ENCODE results near the gene IDUA. TPM values are rescaled to one million over a fixed set of nuclear protein-coding genes. Genes with fewer than 3 reads are reported as not detected.

The IDUA gene
- total and polyA plus RNA-seq, 5 donors: 8.5 to 17.4 (median 17.0) TPM

DNA sequence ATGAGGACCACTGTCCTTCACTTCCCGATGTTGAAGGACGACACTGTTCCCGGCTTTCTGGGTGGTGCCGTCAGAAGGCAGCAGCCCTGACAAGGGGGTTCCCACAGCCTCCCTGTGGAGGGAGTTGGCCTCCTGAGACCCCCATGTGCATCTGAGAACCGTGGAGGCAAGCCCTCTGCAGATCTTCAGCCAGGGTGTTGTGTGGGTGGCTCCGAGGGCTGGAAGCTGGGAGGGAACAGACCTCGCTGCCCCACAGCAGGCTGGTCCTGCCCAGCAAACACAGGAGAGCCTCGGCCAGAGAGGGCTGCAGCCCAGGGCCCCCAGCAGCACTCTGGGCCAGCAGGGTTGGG is 29.6 kb upstream of the IDUA start:
- H3K4me3 ChIP-seq (ENCODE audit: low read length): no peak overlapping the region
- ATAC-seq (no peak), DNase-seq (peak in 2 of 3 donors; percentile 11 to 26)
- no peaks in the 10 kb centered on the region for H3K4me1 ChIP-seq (ENCODE audit: control insufficient read depth, insufficient read depth, low read length)
- no peak overlapping the region for H3K27ac ChIP-seq (ENCODE audit: low read length)
- 75% methylated on average over 8 of the region's 8 CpGs for WGBS
- H3K27me3 ChIP-seq (ENCODE audit: control insufficient read depth, insufficient read depth): no peaks in the 10 kb centered on the region
- H3K9me3 ChIP-seq (ENCODE audit: control insufficient read depth, low read length): no peaks in the 10 kb centered on the region
- intact Hi-C loops (cut with DNase I): no loop called here

DNA sequence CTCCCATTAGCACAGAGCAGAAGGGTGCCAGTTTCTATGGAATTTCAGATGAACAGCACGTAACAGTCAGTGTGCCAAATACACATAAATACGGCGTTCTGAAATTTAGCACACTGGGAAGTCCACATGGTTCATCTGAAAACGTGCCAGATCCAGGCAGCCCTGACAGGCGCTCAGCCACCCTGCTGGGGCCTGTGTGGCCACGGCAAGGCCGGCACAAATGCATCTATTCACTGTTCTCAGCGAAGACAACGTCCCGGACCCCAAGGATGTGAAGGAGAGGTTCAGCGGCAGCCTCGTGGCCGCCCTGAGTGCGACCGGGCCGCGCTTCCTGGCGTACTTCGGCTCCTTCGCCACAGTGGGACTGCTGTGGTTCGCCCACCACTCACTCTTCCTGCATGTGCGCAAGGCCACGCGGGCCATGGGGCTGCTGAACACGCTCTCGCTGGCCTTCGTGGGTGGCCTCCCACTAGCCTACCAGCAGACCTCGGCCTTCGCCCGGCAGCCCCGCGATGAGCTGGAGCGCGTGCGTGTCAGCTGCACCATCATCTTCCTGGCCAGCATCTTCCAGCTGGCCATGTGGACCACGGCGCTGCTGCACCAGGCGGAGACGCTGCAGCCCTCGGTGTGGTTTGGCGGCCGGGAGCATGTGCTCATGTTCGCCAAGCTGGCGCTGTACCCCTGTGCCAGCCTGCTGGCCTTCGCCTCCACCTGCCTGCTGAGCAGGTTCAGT is 29.1 kb upstream of the IDUA start:
- DNase-seq: peak; percentile 16 to 61 (median 53)
- H3K27me3 ChIP-seq (ENCODE audit: control insufficient read depth, insufficient read depth): no peaks in the 10 kb centered on the region
- no peak overlapping the region for H3K4me3 ChIP-seq (ENCODE audit: low read length)
- H3K9me3 ChIP-seq (ENCODE audit: control insufficient read depth, low read length): no peaks in the 10 kb centered on the region
- no peak for ATAC-seq
- H3K27ac ChIP-seq (ENCODE audit: low read length): no peak overlapping the region
- 94% methylated on average over 45 of the region's 45 CpGs for WGBS
- no peaks in the 10 kb centered on the region for H3K4me1 ChIP-seq (ENCODE audit: control insufficient read depth, insufficient read depth, low read length)
- intact Hi-C loops (cut with DNase I): no loop called here

DNA sequence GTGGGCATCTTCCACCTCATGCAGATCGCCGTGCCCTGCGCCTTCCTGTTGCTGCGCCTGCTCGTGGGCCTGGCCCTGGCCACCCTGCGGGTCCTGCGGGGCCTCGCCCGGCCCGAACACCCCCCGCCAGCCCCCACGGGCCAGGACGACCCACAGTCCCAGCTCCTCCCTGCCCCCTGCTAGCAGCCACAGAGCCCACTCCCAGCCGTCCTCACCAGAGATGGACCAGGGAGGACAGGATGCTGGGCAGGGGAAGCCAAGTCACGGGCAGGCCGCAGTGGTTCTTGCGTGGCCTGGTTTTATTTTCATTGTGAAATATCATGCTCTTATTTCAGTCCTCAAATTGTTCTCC is 28.6 kb upstream of the IDUA start:
- intact Hi-C loops (cut with DNase I): no loop called here
- no peaks in the 10 kb centered on the region for H3K4me1 ChIP-seq (ENCODE audit: control insufficient read depth, insufficient read depth, low read length)
- no peaks in the 10 kb centered on the region for H3K9me3 ChIP-seq (ENCODE audit: control insufficient read depth, low read length)
- peak in 1 of 2 donors; percentile 9 for ATAC-seq
- H3K27me3 ChIP-seq (ENCODE audit: control insufficient read depth, insufficient read depth): no peaks in the 10 kb centered on the region
- H3K27ac ChIP-seq (ENCODE audit: low read length): no peak overlapping the region
- no peak for DNase-seq
- 92% methylated on average over 17 of the region's 17 CpGs for WGBS
- no peak overlapping the region for H3K4me3 ChIP-seq (ENCODE audit: low read length)

- no peak for ATAC-seq
- WGBS: 81% methylated on average over 17 of the region's 17 CpGs
- H3K27me3 ChIP-seq (ENCODE audit: control insufficient read depth, insufficient read depth): no peaks in the 10 kb centered on the region
- no peak overlapping the region for H3K27ac ChIP-seq (ENCODE audit: low read length)
- no peaks in the 10 kb centered on the region for H3K4me1 ChIP-seq (ENCODE audit: control insufficient read depth, insufficient read depth, low read length)
- no peaks in the 10 kb centered on the region for H3K9me3 ChIP-seq (ENCODE audit: control insufficient read depth, low read length)
- intact Hi-C loops (cut with DNase I): no loop called here
- H3K4me3 ChIP-seq (ENCODE audit: low read length): no peak overlapping the region
- peak in 2 of 3 donors; percentile 7 to 30 for DNase-seq
These were observed 28.0 kb upstream of the IDUA start for GRCh38 chr4:958696-959337.

GRCh38 chr4:959338-960139 is 27.3 kb upstream of the IDUA start:
- H3K27me3 ChIP-seq (ENCODE audit: control insufficient read depth, insufficient read depth): no peaks in the 10 kb centered on the region
- no peaks in the 10 kb centered on the region for H3K4me1 ChIP-seq (ENCODE audit: control insufficient read depth, insufficient read depth, low read length)
- DNase-seq: peak in 2 of 3 donors; percentile 38 to 49
- intact Hi-C loops (cut with DNase I): no loop called here
- 84% methylated on average over 24 of the region's 24 CpGs for WGBS
- H3K27ac ChIP-seq (ENCODE audit: low read length): no peak overlapping the region
- H3K4me3 ChIP-seq (ENCODE audit: low read length): no peak overlapping the region
- ATAC-seq: no peak
- H3K9me3 ChIP-seq (ENCODE audit: control insufficient read depth, low read length): no peaks in the 10 kb centered on the region

DNA sequence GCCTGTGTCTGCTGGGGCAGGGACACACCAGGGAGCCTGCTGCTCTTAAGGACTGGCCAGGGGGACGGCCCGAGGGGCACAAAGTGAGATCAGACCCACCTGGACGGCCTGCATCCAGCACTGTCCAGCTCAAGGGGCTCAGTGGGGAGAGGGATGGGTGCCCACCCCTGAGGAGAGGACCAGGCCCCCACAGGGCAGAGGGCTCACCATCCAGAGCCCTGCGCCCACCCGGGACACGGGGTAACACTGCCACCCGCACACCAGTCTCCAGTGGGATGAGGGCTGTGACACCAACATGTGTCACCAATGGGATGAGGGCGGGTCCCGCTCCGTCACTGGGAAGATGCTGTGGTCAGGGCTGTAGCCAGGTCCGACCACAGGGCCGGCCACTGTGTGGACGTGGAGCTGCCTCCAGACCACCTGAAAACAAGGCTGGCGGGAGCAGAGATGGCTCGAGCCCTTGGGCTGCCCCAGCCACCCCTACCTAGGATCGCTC is 26.7 kb upstream of the IDUA start:
- 86% methylated on average over 16 of the region's 16 CpGs for WGBS
- H3K4me3 ChIP-seq (ENCODE audit: low read length): no peak overlapping the region
- intact Hi-C loops (cut with DNase I): no loop called here
- no peak overlapping the region for H3K27ac ChIP-seq (ENCODE audit: low read length)
- H3K27me3 ChIP-seq (ENCODE audit: control insufficient read depth, insufficient read depth): no peaks in the 10 kb centered on the region
- no peaks in the 10 kb centered on the region for H3K9me3 ChIP-seq (ENCODE audit: control insufficient read depth, low read length)
- H3K4me1 ChIP-seq (ENCODE audit: control insufficient read depth, insufficient read depth, low read length): no peaks in the 10 kb centered on the region
- no peak for ATAC-seq
- DNase-seq: peak in 2 of 3 donors; percentile 52 to 56

DNA sequence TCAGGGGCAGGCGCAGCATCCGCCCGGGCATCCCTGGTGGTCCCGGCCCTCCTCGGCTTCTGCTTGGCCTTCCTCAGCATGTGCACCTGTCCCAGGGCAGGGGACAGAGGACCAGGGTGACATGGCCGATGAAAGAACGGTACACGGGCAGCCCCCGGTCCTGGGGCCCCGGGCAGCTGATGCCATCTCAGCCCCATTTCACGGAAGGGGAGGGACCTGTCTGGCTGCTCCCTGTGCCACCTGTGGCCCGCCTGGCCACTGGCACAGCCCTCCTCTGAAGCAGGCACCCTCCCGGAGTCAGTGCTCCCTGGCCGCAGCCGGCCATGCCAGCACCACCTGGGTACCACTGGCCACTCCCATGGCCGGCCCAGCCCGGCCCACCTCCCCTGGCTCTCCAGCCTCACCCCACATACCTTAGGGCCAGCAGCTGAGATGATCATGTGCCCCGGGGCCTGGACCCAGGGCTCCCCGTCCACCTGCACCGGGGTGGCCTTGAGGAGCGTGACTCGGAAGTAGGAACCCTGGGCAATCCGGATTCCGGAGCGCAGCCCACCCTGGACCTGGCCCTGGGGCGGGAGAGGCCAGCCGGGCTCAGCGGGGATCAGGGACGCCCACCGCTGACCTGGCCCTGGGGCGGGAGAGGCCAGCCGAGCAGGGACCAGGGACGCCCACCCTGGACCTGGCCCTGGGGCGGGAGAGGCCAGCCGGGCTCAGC is 26.1 kb upstream of the IDUA start:
- 92% methylated on average over 35 of the region's 35 CpGs for WGBS
- ATAC-seq: no peak
- H3K9me3 ChIP-seq (ENCODE audit: control insufficient read depth, low read length): no peaks in the 10 kb centered on the region

GRCh38 chr4:961351-962230 is 25.3 kb upstream of the IDUA start:
- Histone ChIP-seq H3K4me1 (ENCODE audit: control insufficient read depth, insufficient read depth, low read length) (no peaks in the 10 kb centered on the region), H3K4me3 (ENCODE audit: low read length) (no peak overlapping the region), H3K27ac (ENCODE audit: low read length) (no peak overlapping the region), H3K9me3 (ENCODE audit: control insufficient read depth, low read length) (no peaks in the 10 kb centered on the region), H3K27me3 (ENCODE audit: control insufficient read depth, insufficient read depth) (no peaks in the 10 kb centered on the region)
- WGBS: 92% methylated on average over 52 of the region's 52 CpGs
- DNase-seq (peak in 2 of 3 donors; percentile 56 to 61), ATAC-seq (no peak)
- intact Hi-C loops (cut with DNase I): no loop called here

More for the DNA sequence above, 26.1 kb upstream of the IDUA start:
- H3K4me3 ChIP-seq (ENCODE audit: low read length): no peak overlapping the region
- no peaks in the 10 kb centered on the region for H3K4me1 ChIP-seq (ENCODE audit: control insufficient read depth, insufficient read depth, low read length)
- DNase-seq: peak in 2 of 3 donors; percentile 49 to 58
- intact Hi-C loops (cut with DNase I): no loop called here
- no peak overlapping the region for H3K27ac ChIP-seq (ENCODE audit: low read length)
- H3K27me3 ChIP-seq (ENCODE audit: control insufficient read depth, insufficient read depth): no peaks in the 10 kb centered on the region

GRCh38 chr4:962231-963208 is 24.3 kb upstream of the IDUA start:
- intact Hi-C loops (cut with DNase I): no loop called here
- H3K4me1 ChIP-seq (ENCODE audit: control insufficient read depth, insufficient read depth, low read length): no peaks in the 10 kb centered on the region
- no peaks in the 10 kb centered on the region for H3K9me3 ChIP-seq (ENCODE audit: control insufficient read depth, low read length)
- WGBS: 92% methylated on average over 54 of the region's 54 CpGs
- H3K4me3 ChIP-seq (ENCODE audit: low read length): no peak overlapping the region
- no peaks in the 10 kb centered on the region for H3K27me3 ChIP-seq (ENCODE audit: control insufficient read depth, insufficient read depth)
- DNase-seq: peak in 2 of 3 donors; percentile 59 to 68
- no peak overlapping the region for H3K27ac ChIP-seq (ENCODE audit: low read length)
- no peak for ATAC-seq
